Neutrophil (primary cell): ENCODE data around the gene PDIA5.

Source experiments
- H3K27ac ChIP-seq: fragments of 200-600 bp; sonication (generic); 2 replicates; pipeline ENCODE4 v1.5.1; 2016; ENCODE audit warnings: mild to moderate bottlenecking, moderate library complexity
- H3K27me3 ChIP-seq: fragments of 200-600 bp; sonication (generic); 2 replicates; pipeline ENCODE4 v1.6.0; 2016; ENCODE audit warnings: mild to moderate bottlenecking
- H3K36me3 ChIP-seq: fragments of 200-600 bp; sonication (generic); 2 replicates; pipeline ENCODE4 v1.5.1; 2017
- H3K4me1 ChIP-seq, 2 experiments: fragments of 200-600 bp in 1 of 2; sonication (generic) in 1 of 2; 1 replicate in 1 of 2; 2 replicates in 1 of 2; pipeline versions ENCODE4 v1.5.1 to v1.6.1; 2013 to 2016; ENCODE audit warnings: low read depth in 1 of 2, low read length in 1 of 2, mild to moderate bottlenecking in 1 of 2, moderate library complexity in 1 of 2; ENCODE audit not compliant: control insufficient read depth in 1 of 2, insufficient read depth in 1 of 2
- H3K4me3 ChIP-seq, 2 experiments: fragments of 200-600 bp in 1 of 2; sonication (generic) in 1 of 2; 1 replicate in 1 of 2; 2 replicates in 1 of 2; pipeline ENCODE4 v1.5.1; 2013 to 2016; ENCODE audit warnings: low read depth in 1 of 2, low read length in 1 of 2, mild to moderate bottlenecking in 1 of 2, moderate library complexity in 1 of 2
- H3K9me3 ChIP-seq: fragments of 200-600 bp; sonication (generic); 2 replicates; pipeline ENCODE4 v1.5.1; 2016
- TF ChIP-seq, protein P1 (sequence below): fragments of 200-600 bp; sonication (generic); IDR thresholded peaks from 2 replicates; pipeline ENCODE4 v1.5.1; 2016; ENCODE audit warnings: antibody characterized with exemption

The PDIA5 gene

DNA sequence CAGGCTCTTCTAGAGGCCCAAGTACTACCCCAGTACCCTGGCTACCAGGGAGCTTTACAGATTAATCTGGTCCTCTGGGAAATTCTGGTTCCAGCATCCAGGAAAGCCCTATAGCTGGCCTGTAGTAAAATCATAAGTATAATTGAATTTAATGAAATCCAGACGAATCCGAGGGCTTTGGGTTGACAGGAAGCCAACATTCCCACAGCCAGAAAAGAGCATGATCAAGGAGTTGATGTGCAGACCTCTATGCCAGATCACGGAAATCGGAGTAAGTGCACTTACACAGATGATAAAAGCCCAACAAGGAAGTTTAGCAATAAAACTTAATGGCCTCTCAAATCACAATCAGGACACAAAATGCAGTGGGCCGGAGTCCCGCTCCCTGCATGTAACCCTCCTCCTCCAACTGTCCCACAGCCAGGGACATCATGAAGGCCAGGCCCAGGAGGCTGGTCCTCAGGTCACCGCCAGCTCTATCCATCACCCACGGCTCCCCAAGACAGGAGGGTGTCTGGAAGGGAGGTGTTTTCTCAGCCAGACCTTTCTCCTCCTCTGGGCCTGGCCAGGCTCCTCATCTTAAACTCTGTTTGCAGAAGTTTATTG, 72.1 kb downstream of the PDIA5 start:
- H3K9me3 ChIP-seq = no peaks in the 10 kb centered on the region
- H3K36me3 ChIP-seq = no peaks in the 10 kb centered on the region
- TF ChIP-seq, protein P1, sequence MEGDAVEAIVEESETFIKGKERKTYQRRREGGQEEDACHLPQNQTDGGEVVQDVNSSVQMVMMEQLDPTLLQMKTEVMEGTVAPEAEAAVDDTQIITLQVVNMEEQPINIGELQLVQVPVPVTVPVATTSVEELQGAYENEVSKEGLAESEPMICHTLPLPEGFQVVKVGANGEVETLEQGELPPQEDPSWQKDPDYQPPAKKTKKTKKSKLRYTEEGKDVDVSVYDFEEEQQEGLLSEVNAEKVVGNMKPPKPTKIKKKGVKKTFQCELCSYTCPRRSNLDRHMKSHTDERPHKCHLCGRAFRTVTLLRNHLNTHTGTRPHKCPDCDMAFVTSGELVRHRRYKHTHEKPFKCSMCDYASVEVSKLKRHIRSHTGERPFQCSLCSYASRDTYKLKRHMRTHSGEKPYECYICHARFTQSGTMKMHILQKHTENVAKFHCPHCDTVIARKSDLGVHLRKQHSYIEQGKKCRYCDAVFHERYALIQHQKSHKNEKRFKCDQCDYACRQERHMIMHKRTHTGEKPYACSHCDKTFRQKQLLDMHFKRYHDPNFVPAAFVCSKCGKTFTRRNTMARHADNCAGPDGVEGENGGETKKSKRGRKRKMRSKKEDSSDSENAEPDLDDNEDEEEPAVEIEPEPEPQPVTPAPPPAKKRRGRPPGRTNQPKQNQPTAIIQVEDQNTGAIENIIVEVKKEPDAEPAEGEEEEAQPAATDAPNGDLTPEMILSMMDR = no peak
- no peaks in the 10 kb centered on the region for H3K27me3 ChIP-seq
- H3K4me1 ChIP-seq = no peaks in the 10 kb centered on the region
- H3K4me3 ChIP-seq = no peak overlapping the region
- H3K27ac ChIP-seq = no peak overlapping the region

DNA sequence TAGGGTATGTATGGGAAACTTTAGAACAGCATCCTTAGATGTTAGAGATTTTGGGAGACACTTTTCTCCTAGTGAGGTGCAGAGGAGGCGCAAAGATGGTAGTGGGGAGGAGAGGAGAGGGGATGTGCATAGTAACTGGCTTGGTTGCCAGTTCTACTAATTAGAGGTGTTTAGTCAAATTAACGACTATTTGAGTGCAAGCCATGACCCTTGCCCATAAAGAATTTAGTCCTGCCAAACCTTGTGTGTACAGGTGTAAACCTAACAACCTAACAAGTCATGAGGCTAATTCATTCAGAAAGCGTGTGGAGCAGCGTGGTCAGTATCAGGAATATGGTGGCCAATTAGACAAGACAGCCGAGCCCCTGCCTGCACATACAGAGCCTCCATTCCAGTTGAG, 72.7 kb downstream of the PDIA5 start:
- Histone ChIP-seq H3K36me3 (no peaks in the 10 kb centered on the region), H3K27ac (no peak overlapping the region), H3K27me3 (no peaks in the 10 kb centered on the region), H3K4me1 (no peaks in the 10 kb centered on the region), H3K9me3 (no peaks in the 10 kb centered on the region), H3K4me3 (no peak overlapping the region)
- TF ChIP-seq, protein P1 = no peak

DNA sequence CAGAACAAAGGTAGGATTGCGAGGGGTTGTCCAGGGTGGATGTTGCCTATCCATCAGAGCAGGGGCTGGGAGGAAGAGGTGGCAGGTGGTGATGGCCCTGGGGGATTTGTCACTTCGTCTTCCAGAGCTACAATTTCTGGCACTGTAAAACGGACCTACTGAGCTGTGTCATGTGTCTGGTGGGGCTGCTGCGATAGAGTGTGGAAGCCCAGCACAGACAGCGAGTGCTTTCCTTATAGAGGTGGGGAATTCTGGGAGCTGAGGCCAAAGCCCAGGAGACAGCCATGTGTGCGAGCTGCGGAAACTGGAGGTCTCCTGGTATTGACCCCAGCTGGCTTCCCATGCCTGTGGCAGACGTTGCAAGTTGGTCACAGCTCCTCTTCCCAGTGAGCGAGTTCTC, 73.7 kb downstream of the PDIA5 start:
- no peaks in the 10 kb centered on the region for H3K27me3 ChIP-seq
- TF ChIP-seq, protein P1 = no peak
- H3K36me3 ChIP-seq = no peaks in the 10 kb centered on the region
- no peaks in the 10 kb centered on the region for H3K4me1 ChIP-seq
- H3K9me3 ChIP-seq = no peaks in the 10 kb centered on the region
- H3K27ac ChIP-seq = no peak overlapping the region
- no peak overlapping the region for H3K4me3 ChIP-seq

DNA sequence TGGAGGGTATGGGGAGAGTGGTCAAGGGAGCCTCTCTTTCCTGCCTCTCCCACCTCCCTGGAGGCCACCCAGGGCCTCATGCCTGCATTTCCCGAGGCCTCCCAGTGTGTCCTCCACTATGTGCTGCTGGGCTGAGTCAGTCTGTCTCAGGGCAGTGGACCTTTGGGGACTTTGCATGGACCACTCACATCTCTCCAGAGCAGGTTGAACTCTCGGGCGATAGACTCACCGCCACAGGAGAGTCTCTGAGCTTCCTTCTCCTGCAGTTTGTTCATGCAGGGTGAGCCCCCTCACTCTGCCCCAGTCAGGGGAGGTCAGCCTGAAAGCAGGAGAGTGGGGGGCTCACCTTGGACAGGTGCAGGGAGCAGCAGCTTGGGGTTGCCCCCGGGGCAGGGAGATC, 74.5 kb downstream of the PDIA5 start:
- H3K36me3 ChIP-seq = no peaks in the 10 kb centered on the region
- no peak overlapping the region for H3K4me3 ChIP-seq
- H3K9me3 ChIP-seq = no peaks in the 10 kb centered on the region
- H3K4me1 ChIP-seq = no peaks in the 10 kb centered on the region
- H3K27ac ChIP-seq = no peak overlapping the region
- H3K27me3 ChIP-seq = no peaks in the 10 kb centered on the region
- TF ChIP-seq, protein P1 = no peak

DNA sequence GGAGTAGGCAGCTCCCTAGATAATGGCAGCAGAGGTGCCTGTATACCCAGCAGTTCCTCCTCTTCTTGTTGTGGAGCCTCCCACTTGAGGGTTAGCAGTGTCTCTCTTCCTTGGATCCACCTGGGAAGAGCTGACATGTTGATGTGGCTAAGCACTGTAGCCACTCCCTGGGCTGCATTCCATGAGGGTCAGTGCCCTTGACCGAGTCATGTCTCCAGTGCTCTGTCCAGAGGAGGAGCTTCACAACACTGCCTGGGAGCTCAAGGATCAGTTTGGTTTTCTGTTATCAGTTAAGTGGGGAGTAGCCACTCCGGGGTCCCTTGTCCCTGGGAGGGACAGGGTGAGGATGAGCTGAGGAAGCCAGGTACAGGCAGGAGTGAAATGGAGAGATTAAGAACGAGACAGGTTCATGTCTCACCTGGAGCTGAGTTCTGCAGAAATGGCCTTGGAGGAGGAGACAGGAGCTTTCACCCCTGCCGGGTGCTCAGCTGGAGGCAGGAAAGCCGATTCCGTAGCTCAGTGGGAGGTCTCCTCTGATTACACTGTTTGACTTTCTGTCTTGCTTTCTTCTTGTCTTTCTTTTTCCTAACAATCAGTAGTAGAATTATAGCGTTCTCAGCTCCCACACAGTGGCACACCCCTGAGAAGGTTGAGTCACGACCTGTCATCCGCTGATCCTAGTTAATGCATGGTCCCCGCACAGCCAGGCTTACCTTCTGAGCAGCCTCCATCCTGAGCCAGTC, 77.0 kb downstream of the PDIA5 start:
- Histone ChIP-seq H3K4me1 (no peaks in the 10 kb centered on the region), H3K4me3 (no peak overlapping the region), H3K9me3 (no peaks in the 10 kb centered on the region), H3K36me3 (no peaks in the 10 kb centered on the region), H3K27ac (no peak overlapping the region), H3K27me3 (no peaks in the 10 kb centered on the region)
- TF ChIP-seq, protein P1 = no peak
